C4-2B (cell line): ENCODE results near the gene SLC22A24.

ENCODE experiments used
- CTCF ChIP-seq: fragments of 450-650 bp; conservative IDR thresholded peaks from 2 replicates; pipeline ENCODE4 v1.5.1; 2017; ENCODE audit warnings: mild to moderate bottlenecking
- ZFX ChIP-seq: fragments of 450-650 bp; IDR thresholded peaks from 2 replicates; pipeline ENCODE4 v1.6.1; 2017

DNA sequence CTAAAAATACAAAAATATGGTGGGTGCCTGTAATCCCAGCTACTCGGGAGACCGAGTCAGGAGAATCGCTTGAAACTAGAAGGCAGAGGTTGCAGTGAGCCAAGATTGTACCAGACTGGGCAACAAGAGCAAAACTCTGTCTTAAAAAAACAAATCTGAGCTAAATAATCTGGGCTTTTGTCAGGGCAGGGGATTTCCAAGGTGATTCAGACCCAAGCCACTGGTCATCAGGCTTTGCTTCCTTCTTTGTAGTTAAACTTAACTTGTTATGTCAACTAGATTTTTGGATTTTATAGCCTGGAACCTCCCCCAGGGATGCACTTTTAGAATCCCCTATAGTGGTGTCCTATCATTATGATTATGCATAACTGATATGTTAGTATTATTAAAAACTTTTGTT is 101.4 kb downstream of the SLC22A24 start:
- no peak for TF ChIP-seq CTCF
- TF ChIP-seq ZFX, result no peak
